Astrocyte of the spinal cord (primary cell): Measurements from ENCODE around the gene SYNDIG1.

Experiments used
- DNase-seq: peaks from one replicate; pipeline ENCODE4 v3.0.0; 2011; ENCODE audit warnings: low read depth, low spot score
- H3K4me3 ChIP-seq: 2 replicates; pipeline ENCODE4 v1.5.1; 2011; ENCODE audit warnings: low read depth, mild to moderate bottlenecking, low read length, moderate library complexity
- CTCF ChIP-seq: IDR thresholded peaks from 2 replicates; pipeline ENCODE4 v1.5.1; 2012; ENCODE audit warnings: low read depth, mild to moderate bottlenecking, low read length, inconsistent platforms
- in situ Hi-C: cut with HindIII; loops from 2 replicates; pipeline ENCODE4 v1.10.0; 2017; ENCODE audit warnings: low sequenced_read_pairs

The SYNDIG1 gene

GRCh38 chr20:24681634-24682495 is 212.4 kb downstream of the SYNDIG1 start:
- in situ Hi-C loops = no loop called here
- TF ChIP-seq CTCF = no peak
- no peak overlapping the region for H3K4me3 ChIP-seq
- no peak for DNase-seq

GRCh38 chr20:24682496-24682985 is 213.1 kb downstream of the SYNDIG1 start:
- TF ChIP-seq CTCF = no peak
- no peak for DNase-seq
- in situ Hi-C loops = no loop called here
- no peak overlapping the region for H3K4me3 ChIP-seq

- no peak overlapping the region for H3K4me3 ChIP-seq
- DNase-seq = no peak
- no peak for TF ChIP-seq CTCF
- in situ Hi-C loops = no loop called here
These were observed 214.2 kb downstream of the SYNDIG1 start for GRCh38 chr20:24683676-24684075.

- no peak overlapping the region for H3K4me3 ChIP-seq
- in situ Hi-C loops = no loop called here
- no peak for DNase-seq
- TF ChIP-seq CTCF = no peak
These were observed 215.0 kb downstream of the SYNDIG1 start for GRCh38 chr20:24684421-24684871.

- no peak overlapping the region for H3K4me3 ChIP-seq
- no peak for TF ChIP-seq CTCF
- DNase-seq = no peak
- in situ Hi-C loops = no loop called here
These were observed 215.7 kb downstream of the SYNDIG1 start for GRCh38 chr20:24684956-24685691.

GRCh38 chr20:24685736-24686135 is 216.3 kb downstream of the SYNDIG1 start:
- no peak for DNase-seq
- no peak overlapping the region for H3K4me3 ChIP-seq
- in situ Hi-C loops = no loop called here
- no peak for TF ChIP-seq CTCF
